HG03469 (cell line): ENCODE results near the gene GMPPB.
"Not testable (repeated sequence)": the region's sequence is repeated elsewhere in the genome, so short reads cannot be mapped to it uniquely, and the experiment has no call there.

Experiments
- ATAC-seq: cut with Tn5 transposase; IDR thresholded peaks from one replicate; pipeline ENCODE4 v1.9.1; 2021; ENCODE audit warnings: mild to moderate bottlenecking, moderate library complexity, moderate number of reproducible peaks; ENCODE audit not compliant: unreplicated experiment

The GMPPB gene

DNA sequence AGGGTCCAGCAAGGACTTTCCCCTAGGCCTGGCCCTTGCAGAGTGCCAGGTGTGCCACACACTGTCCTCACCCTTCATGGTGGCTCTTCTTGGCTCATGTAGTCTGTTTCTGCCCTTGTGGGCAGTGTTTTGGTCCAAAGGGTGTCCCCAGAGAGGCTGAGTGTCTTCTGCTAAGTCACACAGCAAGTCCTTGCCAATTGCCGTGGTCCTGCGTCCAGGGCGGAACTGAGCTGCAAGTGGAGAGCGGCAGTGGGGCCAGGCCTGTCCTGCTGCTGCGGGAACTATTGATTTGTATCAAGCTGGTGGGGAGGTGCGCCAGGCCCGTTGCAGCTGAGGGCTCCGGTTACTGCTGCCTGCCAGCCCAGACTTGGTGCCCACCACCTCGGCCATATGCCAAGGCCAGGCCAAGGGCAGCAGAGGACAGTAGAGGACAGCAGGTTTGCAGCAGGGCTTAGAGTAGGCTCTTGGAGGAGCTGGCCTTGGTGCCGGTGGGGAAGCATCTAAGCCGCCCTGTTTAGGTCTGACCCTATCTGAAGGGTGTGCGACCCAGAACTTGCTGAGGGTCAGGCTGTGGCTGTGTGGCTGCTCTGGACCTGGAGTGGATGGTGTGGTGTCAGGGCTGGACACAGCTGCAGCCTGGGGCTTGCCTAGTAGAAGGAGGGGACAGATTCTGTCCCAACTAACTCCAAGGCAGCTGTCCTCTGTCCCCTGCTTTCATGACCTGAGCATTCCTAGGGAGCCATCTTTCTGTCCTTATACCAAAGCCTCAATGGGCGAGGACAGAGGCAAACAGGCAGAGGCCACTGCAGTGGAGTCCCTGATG, 8.8 kb downstream of the GMPPB start:
- no peak for ATAC-seq

DNA sequence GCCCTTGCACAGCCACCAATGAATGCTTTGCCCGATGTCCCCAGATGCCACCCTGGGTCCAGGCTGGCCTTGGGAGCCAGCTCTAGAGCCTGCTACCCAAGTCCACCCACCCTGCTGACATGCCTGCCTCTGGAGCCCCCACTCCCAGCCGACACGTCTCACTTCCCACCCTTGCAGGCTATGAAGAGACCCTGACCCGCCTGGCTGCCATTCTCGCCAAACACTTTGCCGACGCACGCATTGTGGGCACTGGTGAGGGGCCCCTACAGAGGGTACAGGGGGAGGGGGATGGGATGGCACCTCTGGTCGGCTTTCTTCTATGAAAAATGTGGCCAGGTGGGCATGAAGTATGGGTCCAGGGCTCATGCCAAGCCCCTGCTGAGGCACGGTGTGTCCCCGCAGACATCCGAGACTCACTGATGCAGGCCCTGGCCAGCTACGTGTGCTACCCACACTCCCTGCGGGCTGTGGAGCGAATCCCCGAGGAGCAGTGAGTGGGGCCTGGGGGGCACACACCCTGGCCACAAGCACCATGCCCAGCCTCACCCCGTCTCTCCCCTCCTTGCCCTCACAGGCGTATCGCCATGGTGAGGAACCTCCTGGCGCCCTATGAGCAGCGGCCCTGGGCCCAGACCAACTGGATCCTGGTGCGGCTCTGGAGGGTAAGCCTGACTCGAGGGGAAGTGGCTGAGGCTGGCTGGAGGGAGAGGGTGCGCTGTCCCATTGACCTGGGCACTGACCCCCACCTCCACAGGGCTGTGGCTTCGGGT, 10.2 kb downstream of the GMPPB start:
- ATAC-seq = no peak

DNA sequence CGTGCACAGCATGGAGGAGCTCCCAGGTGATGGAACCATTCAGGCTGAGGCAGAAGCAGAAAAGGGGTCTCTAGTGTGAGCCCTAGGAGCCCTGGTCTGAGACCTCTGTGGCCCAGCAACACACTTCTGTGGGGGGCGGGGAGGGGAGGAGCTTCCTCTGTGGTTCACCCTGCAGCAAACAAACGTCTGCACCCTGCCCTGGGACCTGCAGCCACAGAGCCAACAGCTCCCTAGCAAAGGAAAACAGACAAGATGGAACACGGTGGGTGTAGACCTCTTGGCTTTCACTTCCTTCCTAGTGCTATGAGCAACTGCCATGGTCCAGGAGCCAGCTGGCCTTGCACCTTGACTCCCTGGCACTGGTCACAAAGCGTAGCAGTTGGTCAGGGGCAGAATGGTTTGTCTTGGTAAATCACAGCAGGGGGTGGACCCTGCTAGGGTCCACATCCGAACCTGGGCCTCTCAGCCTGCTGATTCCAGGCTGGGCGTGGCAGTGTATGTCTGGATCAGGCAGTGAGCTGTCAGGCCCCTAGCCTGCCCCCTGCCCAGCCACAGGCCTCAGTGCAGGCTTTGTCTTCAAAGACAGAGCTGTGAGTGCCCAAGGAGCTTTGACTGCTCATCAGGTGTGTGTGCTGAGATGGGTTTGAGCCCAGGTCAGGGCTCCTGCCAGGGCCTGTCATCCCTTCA, 11.0 kb downstream of the GMPPB start:
- ATAC-seq = no peak

DNA sequence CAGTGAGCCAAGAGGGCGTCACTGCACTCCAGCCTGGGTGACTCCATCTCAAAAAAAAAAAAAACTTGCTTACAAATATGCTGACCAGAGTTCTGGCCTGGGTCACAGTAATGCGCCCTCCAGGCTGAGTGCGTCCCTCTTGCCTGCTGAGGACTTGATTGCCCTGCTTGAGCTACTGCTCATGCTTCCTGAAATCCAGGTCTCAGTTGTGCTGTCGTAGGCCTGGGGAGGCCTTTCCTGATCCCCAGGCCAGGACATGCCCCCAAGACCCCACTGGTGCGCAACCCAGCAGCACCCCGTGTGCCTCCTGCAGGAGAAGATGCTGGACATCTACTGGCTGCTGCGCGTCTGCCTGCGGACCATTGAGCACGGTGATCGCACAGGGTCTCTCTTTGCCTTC, 11.6 kb downstream of the GMPPB start:
- no peak for ATAC-seq

- ATAC-seq = no peak
Measured at GRCh38 chr3:49711489-49711888, 12.3 kb downstream of the GMPPB start.

GRCh38 chr3:49709852-49710251, 13.9 kb downstream of the GMPPB start:
- ATAC-seq = no peak

- no peak for ATAC-seq
Measured at GRCh38 chr3:49707113-49707480, 16.7 kb downstream of the GMPPB start.

GRCh38 chr3:49706456-49707112, 17.2 kb downstream of the GMPPB start:
- no peak for ATAC-seq

DNA sequence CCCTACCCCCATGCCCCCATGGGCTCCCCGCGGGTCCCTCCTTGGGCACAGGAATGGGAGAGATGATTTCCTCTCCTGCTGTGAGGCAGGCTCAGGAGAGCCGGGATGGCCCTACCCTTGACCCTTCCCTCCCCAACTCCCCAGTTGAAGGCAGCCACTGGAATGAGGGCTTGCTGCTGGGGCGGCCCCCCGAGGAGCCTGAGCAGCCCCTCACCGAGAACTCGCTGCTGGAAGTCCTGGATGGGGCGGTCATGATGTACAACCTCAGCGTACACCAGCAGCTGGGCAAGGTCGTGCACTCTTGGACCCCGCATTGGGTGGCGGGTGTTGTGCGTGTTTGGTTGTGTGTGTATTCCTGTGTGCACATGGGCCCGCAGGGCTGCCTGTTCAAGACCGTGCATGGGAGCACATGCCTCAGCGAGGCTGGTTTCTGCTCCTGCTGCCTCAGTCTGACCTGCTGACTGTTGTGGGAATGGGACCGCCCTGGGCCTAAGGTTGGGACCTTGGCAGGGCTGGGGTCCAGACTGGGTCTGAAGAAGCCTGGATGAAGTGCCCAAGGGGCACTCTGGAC, 18.3 kb downstream of the GMPPB start:
- no peak for ATAC-seq

- ATAC-seq = no peak
Measured at GRCh38 chr3:49704629-49705028, 19.1 kb downstream of the GMPPB start.

- ATAC-seq = no peak
Measured at GRCh38 chr3:49703956-49704355, 19.8 kb downstream of the GMPPB start.

- no peak for ATAC-seq
Measured at GRCh38 chr3:49703443-49703927, 20.3 kb downstream of the GMPPB start.

DNA sequence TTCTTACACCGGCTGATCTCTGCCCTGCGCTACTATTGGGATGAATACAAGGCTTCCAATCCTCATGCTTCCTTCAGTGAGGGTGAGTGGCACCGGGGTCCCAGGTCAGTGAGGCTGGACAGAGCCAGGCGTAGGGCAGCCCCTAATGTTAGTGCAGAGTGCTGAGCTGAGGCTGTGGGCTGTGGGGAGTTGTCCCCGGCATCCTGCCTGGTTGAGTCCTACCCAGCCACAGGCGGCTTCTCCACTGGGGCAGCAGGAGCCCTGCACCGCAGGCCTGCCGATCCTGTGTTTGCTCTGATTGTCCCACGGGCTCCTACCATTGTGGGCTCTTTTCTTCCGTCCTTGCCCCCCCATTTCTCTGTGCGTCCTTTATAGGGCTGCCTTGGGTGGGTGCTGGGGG, 21.1 kb downstream of the GMPPB start:
- no peak for ATAC-seq

DNA sequence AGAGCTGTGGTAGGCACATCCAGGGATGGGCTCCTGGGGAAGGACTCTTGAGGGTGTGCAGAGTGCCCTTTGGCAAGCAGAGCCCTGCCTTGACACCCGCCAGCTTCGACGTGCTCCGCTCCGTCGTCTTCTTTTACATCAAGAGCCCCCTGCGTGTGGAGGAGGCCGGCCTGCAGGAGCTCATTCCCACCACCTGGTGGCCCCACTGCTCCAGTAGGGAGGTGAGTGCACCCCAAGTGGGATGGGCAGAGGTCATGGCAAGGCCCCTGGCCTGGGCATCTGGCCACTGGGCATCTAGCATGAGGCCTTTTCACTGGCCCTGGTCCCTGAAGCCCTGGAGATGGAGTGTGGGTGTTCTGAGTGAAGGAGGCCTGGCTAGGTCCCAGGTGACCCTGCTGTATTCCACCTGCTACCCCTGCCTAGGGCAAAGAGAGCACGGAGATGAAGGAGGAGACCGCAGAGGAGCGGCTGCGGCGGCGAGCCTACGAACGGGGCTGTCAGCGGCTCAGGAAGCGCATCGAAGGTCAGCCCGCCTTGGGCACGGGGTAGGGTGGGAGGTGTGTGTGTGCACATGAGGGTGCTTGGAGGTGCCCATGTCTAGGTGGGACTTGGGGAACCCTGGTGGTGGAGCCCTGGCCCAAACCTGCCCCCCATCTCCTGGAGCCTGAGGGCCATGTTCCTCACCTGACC, 22.2 kb downstream of the GMPPB start:
- no peak for ATAC-seq

- no peak for ATAC-seq
Measured at GRCh38 chr3:49700453-49701128, 23.2 kb downstream of the GMPPB start.

DNA sequence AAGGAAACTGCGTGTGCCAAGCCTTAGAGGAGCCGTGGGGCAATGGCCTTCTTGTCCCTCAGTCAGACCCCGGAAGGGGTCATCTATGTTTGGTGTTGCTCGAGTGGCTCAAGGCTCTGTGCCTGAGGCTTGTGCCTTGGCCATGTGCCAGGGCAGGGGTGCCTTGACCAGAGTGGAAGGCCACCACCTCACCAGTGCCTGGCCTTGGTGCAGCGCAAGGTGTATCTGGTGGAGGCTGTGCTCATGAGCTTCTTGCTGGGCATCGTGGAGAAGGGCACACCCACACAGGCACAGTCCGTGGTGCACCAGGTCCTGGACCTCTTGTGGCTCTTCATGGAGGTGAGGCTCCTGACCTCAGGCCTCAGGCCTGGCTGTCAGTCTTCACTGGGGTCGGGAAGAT, 23.7 kb downstream of the GMPPB start:
- ATAC-seq = no peak

DNA sequence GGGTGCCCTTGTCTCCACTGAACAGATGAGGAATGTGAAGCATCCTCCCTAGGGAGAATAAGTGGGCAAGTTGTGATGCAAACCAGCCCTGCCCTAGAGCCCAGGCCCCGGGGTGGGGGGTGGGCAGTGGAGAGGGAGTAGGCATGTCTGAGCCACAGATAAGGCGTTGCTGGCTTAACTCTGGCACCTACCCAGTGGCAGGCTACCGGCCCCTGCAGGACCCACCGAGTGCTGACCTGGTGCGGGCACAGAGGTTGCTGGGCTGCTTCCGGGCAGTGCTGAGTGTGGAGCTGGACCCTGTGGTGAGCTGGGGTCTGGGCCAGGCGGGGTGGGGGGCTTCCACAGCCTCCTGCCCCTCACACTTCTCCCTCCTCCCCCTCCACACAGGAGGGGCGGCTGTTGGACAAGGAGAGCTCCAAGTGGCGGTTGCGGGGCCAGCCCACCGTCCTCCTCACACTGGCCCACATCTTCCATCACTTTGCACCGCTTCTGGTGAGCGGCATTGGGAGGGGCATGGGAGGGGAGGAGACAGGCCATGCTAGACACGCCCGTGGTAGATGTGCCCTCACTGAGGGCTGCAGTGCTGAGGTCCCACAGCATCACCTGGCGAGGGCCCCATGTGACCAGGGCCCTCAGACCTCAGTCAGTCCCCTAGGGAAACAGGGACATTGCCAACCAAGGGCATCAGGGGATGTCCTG, 24.3 kb downstream of the GMPPB start:
- ATAC-seq = no peak

- ATAC-seq = not testable (repeated sequence)
Measured at GRCh38 chr3:49695350-49696015, 28.3 kb downstream of the GMPPB start.
